ENCODE data around the gene PCP2. TPM values are rescaled to one million over a fixed set of nuclear protein-coding genes. Genes with fewer than 3 reads are reported as not detected.

PCP2 gene
- total and polyA plus RNA-seq, 2 donors (not counting 1 experiment from before 2014, with no cell fraction given): not detected

DNA sequence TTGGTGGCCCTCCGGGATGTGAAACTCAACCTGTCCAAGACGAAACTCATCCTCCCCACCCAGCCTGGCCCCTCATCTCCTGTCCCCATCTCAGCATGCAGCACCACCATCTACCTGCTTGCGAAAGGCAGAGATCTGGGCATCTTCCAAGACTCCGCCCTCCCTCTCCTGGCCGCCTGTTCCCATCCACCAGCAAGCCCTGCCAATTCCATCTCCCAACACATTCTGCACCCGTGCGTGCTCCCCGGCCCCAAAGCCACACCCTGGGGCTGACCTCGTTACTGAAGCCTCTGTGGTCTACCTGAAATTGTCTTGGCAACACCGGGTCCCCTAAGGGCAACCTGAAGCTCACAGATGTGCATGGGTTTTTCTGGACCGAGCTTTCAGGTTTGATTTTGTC lies 51.1 kb downstream of the PCP2 start:
- Histone ChIP-seq H3K27me3 (ENCODE audit: control insufficient read depth, insufficient read depth, low read length) (no peaks in the 10 kb centered on the region), H3K9ac (ENCODE audit: insufficient read depth, low read length) (no peak overlapping the region), H3K9me3 (ENCODE audit: control insufficient read depth, insufficient read depth, low read depth, low read length) (no peaks in the 10 kb centered on the region), H4K20me1 (ENCODE audit: control insufficient read depth, extremely low read depth, insufficient read depth, low read length) (no peaks in the 10 kb centered on the region), H3K36me3 (ENCODE audit: control insufficient read depth, insufficient read depth, low read length) (no peaks in the 10 kb centered on the region), H3K4me1 (ENCODE audit: control insufficient read depth, extremely low read depth, insufficient read depth, low read length) (no peaks in the 10 kb centered on the region), H3K4me2 (ENCODE audit: extremely low read depth, insufficient read depth, low read length) (no peak overlapping the region), H2AFZ (ENCODE audit: low read length) (no peak overlapping the region), H3K79me2 (ENCODE audit: control insufficient read depth, insufficient read depth, low read length) (no peaks in the 10 kb centered on the region), H3K4me3 (replicated peaks in 1 of 4; ENCODE audit: control extremely low read depth in 1 of 4, insufficient read depth in 1 of 4, low read depth in 3 of 4, low read length in 4 of 4) (no peak overlapping the region), H3K27ac (ENCODE audit: insufficient read depth, low read length) (no peak overlapping the region)
- no peak for TF ChIP-seq EZH2 (IDR thresholded peaks at IDR 0.05; ENCODE audit: low read length, missing control alignments)
- TF ChIP-seq CTCF (conservative IDR thresholded peaks at IDR 0.05 in 1 of 2, IDR thresholded peaks at IDR 0.05 in 1 of 2; ENCODE audit: low read depth in 1 of 2, low read length in 2 of 2): no peak
- no peak for DNase-seq (ENCODE audit: low read depth in 2 of 2)

Other genes with a start within 250 kb of the PCP2 start
- gene PEX11G, start 144.7 kb downstream of the PCP2 start, total RNA-seq: 3.8 and 3.9 TPM in 2 replicates
- 1.2 and 1.5 TPM in 2 replicates for gene PEX11G, start 144.7 kb downstream of the PCP2 start, polyA plus RNA-seq
- 16.2 and 16.7 TPM in 2 replicates for gene ZNF358, start 117.6 kb downstream of the PCP2 start, total RNA-seq
- gene ZNF358, start 117.6 kb downstream of the PCP2 start, polyA plus RNA-seq: 24.0 and 26.8 TPM in 2 replicates
- gene MCOLN1, start 111.1 kb downstream of the PCP2 start, total RNA-seq: 3.9 and 4.0 TPM in 2 replicates
- 15.1 and 20.5 TPM in 2 replicates for gene MCOLN1, start 111.1 kb downstream of the PCP2 start, polyA plus RNA-seq
- 61.9 and 89.2 TPM in 2 replicates for gene PNPLA6, start 98.0 kb downstream of the PCP2 start, total RNA-seq
- gene PNPLA6, start 98.0 kb downstream of the PCP2 start, polyA plus RNA-seq: 20.9 and 34.2 TPM in 2 replicates
- not detected in 2 replicates for gene CAMSAP3, start 37.9 kb downstream of the PCP2 start, total RNA-seq
- not detected in 2 replicates for gene CAMSAP3, start 37.9 kb downstream of the PCP2 start, polyA plus RNA-seq
- 19.0 and 28.2 TPM in 2 replicates for gene XAB2, start 4.2 kb downstream of the PCP2 start, total RNA-seq
- gene XAB2, start 4.2 kb downstream of the PCP2 start, polyA plus RNA-seq: 12.5 and 16.5 TPM in 2 replicates
- gene PET100, start 3.9 kb downstream of the PCP2 start, total RNA-seq: 15.7 and 16.9 TPM in 2 replicates
- gene PET100, start 3.9 kb downstream of the PCP2 start, polyA plus RNA-seq: 37.5 and 38.8 TPM in 2 replicates
- gene STXBP2, start 3.4 kb upstream of the PCP2 start, total RNA-seq: 2.8 and 4.6 TPM in 2 replicates
- gene STXBP2, start 3.4 kb upstream of the PCP2 start, polyA plus RNA-seq: 4.6 and 5.3 TPM in 2 replicates
- gene RETN, start 35.3 kb upstream of the PCP2 start, total RNA-seq: not detected in 2 replicates
- not detected in 2 replicates for gene RETN, start 35.3 kb upstream of the PCP2 start, polyA plus RNA-seq
- not detected in 2 replicates for gene MCEMP1, start 43.4 kb upstream of the PCP2 start, total RNA-seq
- not detected in 2 replicates for gene MCEMP1, start 43.4 kb upstream of the PCP2 start, polyA plus RNA-seq
- 49.6 and 103 TPM in 2 replicates for gene TRAPPC5, start 47.1 kb upstream of the PCP2 start, total RNA-seq
- gene TRAPPC5, start 47.1 kb upstream of the PCP2 start, polyA plus RNA-seq: 19.4 and 22.2 TPM in 2 replicates
- gene FCER2, start 68.4 kb upstream of the PCP2 start, total RNA-seq: not detected in 2 replicates
- not detected in 2 replicates for gene FCER2, start 68.4 kb upstream of the PCP2 start, polyA plus RNA-seq
- gene CLEC4G, start 98.4 kb upstream of the PCP2 start, total RNA-seq: not detected in 2 replicates
- gene CLEC4G, start 98.4 kb upstream of the PCP2 start, polyA plus RNA-seq: not detected in 2 replicates
- not detected in 2 replicates for gene CD209, start 113.8 kb upstream of the PCP2 start, total RNA-seq
- not detected in 2 replicates for gene CD209, start 113.8 kb upstream of the PCP2 start, polyA plus RNA-seq
- gene CLEC4M, start 129.5 kb upstream of the PCP2 start, total RNA-seq: not detected in 2 replicates
- not detected in 2 replicates for gene CLEC4M, start 129.5 kb upstream of the PCP2 start, polyA plus RNA-seq
- gene EVI5L, start 196.5 kb upstream of the PCP2 start, total RNA-seq: 13.4 and 16.5 TPM in 2 replicates
- gene EVI5L, start 196.5 kb upstream of the PCP2 start, polyA plus RNA-seq: 8.8 and 10.4 TPM in 2 replicates
- under 0.01 TPM in 1 of 2 replicates, not detected in the other for gene PRR36, start 240.7 kb upstream of the PCP2 start, total RNA-seq
- gene PRR36, start 240.7 kb upstream of the PCP2 start, polyA plus RNA-seq: not detected in 2 replicates

All from fibroblast of lung (primary cell).